ENCODE measurements around the gene JPH3.

DNA sequence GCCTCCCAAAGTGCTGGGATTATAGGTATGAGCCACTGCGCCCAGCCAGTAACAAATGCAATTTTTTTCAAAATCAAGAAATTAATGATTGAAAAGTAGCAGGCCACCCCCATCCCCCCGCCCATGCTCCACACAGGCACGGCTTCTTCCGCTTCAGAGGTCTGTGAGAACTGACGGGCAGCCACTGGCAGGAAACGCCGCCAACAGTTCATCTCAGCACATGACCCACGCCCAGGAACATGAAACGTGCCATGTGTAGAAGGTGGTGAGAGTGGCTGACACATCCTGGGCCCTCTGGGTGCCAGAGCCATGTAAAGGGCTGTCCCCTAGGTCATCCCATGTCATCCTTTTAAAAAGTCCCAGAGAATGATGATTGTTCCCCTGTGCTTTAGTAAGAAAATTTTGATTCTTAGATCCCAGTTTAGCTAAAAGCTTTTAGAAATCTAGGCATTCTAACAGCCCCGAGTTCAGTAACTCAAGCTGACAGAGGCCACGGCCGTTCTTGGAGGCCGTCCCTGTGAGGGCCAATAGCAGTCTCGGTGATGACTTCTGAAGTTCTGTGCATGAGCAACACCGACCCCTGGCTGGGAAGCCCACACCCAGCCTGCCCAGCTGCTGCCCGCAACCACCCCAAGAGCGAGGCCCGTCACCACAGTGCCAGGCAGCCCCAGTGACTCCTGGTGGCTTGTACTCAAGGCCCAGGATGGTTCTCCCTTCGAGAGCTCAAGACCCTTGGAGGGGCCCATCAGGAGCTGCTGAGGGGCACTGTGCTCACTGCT lies 111.3 kb downstream of the JPH3 start:
- TF ChIP-seq CTCF (IDR thresholded peaks at IDR 0.05; ENCODE audit: poor library complexity, severe bottlenecking), result no peak
- TF ChIP-seq TAF1 (IDR thresholded peaks at IDR 0.05; ENCODE audit: low read depth), result no peak
- TF ChIP-seq POLR2AphosphoS5 (IDR thresholded peaks at IDR 0.05), result no peak
- no peak for TF ChIP-seq EP300 (conservative IDR thresholded peaks at IDR 0.05; ENCODE audit: poor library complexity, severe bottlenecking)
